ENCODE measurements around the gene DLG2.

DLG2 gene

GRCh38 chr11:84240847-84241246 is 1386.3 kb downstream of the DLG2 start:
- TF ChIP-seq CTCF (IDR thresholded peaks at IDR 0.05; ENCODE audit: low read depth, low read length), result no peak
- DNase-seq (ENCODE audit: extremely low read depth, low read depth), result no peak

- DNase-seq (ENCODE audit: extremely low read depth, low read depth), result no peak
- no peak for TF ChIP-seq CTCF (IDR thresholded peaks at IDR 0.05; ENCODE audit: low read depth, low read length)
These were observed 1390.7 kb downstream of the DLG2 start for GRCh38 chr11:84236436-84236835.

- no peak for TF ChIP-seq CTCF (IDR thresholded peaks at IDR 0.05; ENCODE audit: low read depth, low read length)
- DNase-seq (ENCODE audit: extremely low read depth, low read depth), result no peak
These were observed 1392.5 kb downstream of the DLG2 start for GRCh38 chr11:84234462-84235202.

- DNase-seq (ENCODE audit: extremely low read depth, low read depth), result no peak
These were observed 1393.1 kb downstream of the DLG2 start for GRCh38 chr11:84234011-84234410.

GRCh38 chr11:84232511-84232910 is 1394.6 kb downstream of the DLG2 start:
- no peak for TF ChIP-seq CTCF (IDR thresholded peaks at IDR 0.05; ENCODE audit: low read depth, low read length)
- DNase-seq (ENCODE audit: extremely low read depth, low read depth), result no peak

More at GRCh38 chr11:84234011-84234410, 1393.1 kb downstream of the DLG2 start:
- no peak for TF ChIP-seq CTCF (IDR thresholded peaks at IDR 0.05; ENCODE audit: low read depth, low read length)

GRCh38 chr11:84230402-84230801 is 1396.7 kb downstream of the DLG2 start:
- no peak for TF ChIP-seq CTCF (IDR thresholded peaks at IDR 0.05; ENCODE audit: low read depth, low read length)
- no peak for DNase-seq (ENCODE audit: extremely low read depth, low read depth)

- no peak for DNase-seq (ENCODE audit: extremely low read depth, low read depth)
- no peak for TF ChIP-seq CTCF (IDR thresholded peaks at IDR 0.05; ENCODE audit: low read depth, low read length)
These were observed 1399.0 kb downstream of the DLG2 start for GRCh38 chr11:84227970-84228665.
